ENCODE measurements around the gene DNAJC16. TPM values are rescaled to one million over a fixed set of nuclear protein-coding genes. Genes with fewer than 3 reads are reported as not detected.

Gene DNAJC16
- total RNA-seq, 1 experiment from 2014 or later, result 8.3 TPM

DNA sequence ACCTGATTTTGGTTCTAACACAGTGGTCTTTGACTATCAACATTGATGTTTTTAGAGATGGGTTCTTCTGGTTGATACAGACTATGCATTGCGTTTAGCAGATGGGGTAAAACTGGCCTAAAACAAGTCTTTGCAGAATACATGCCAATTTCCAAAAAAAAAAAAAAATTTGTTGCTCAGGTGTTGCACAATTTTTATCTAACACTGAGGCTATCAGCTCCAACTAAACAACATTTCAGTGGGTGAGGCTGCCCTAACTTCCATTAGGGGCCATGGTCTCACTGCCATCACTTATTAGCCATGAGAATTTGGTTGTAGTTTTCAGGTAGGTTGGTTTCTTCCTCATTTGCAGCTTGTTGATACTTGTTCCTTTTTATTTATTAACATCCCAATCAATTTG is 44.2 kb downstream of the DNAJC16 start:
- no peak for DNase-seq (ENCODE audit: low read depth in 1 of 2, low spot score in 2 of 2)
- no peaks in the 10 kb centered on the region for H3K9me3 ChIP-seq (replicated peaks)
- H3K4me1 ChIP-seq (replicated peaks), result no peaks in the 10 kb centered on the region
- H3K27ac ChIP-seq, result no peak overlapping the region
- peaks cover 31% of the 10 kb centered on the region for H3K36me3 ChIP-seq
- no peaks in the 10 kb centered on the region for H3K27me3 ChIP-seq (replicated peaks)
- H3K4me3 ChIP-seq, result no peak overlapping the region

DNA sequence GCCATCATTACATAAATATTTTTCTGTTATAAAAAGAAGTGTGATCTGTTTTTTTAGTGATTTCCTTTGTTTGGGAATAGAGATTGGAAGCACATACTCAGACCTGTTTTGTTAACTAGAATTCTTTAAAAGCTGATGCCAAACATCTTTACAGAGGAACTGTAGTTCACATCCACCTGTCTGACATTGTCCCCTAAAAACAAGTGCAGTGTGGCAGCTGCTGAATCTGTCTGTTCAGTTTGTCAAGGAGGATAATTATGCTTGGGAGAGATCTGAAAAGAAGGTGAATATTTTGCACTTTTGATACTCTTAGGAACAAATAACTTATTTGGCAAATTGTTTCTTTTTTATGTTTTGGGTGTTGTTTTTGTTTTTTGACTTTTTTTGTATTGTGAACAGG is 44.6 kb downstream of the DNAJC16 start:
- H3K27ac ChIP-seq, result no peak overlapping the region
- H3K4me1 ChIP-seq (replicated peaks), result no peaks in the 10 kb centered on the region
- no peak for DNase-seq (ENCODE audit: low read depth in 1 of 2, low spot score in 2 of 2)
- no peaks in the 10 kb centered on the region for H3K9me3 ChIP-seq (replicated peaks)
- H3K27me3 ChIP-seq (replicated peaks), result no peaks in the 10 kb centered on the region
- no peak overlapping the region for H3K4me3 ChIP-seq
- H3K36me3 ChIP-seq, result peaks cover 28% of the 10 kb centered on the region

DNA sequence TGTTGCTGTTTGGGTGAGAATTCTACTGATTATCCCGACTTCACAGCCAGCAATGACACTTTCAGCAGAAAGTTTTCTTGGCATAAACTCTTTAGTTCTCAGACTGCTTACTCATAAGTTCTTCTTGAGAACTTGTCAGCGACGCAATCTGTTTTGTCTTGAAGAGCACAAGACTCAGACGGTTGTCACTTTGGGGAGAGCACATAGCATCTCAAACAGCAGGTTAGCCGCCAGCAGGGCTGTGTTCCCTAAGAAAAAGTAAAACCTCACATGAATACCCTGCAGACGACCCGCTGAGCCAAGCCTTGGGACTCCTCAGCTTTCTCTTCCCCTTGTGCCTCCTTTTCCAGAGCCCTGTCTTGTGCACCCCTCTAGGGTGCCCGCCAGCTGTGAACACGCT is 46.8 kb downstream of the DNAJC16 start:
- Histone ChIP-seq H3K27ac (no peak overlapping the region), H3K27me3 (replicated peaks) (no peaks in the 10 kb centered on the region), H3K4me1 (replicated peaks) (no peaks in the 10 kb centered on the region), H3K4me3 (no peak overlapping the region), H3K36me3 (peaks cover 10% of the 10 kb centered on the region), H3K9me3 (replicated peaks) (no peaks in the 10 kb centered on the region)
- no peak for DNase-seq (ENCODE audit: low read depth in 1 of 2, low spot score in 2 of 2)

DNA sequence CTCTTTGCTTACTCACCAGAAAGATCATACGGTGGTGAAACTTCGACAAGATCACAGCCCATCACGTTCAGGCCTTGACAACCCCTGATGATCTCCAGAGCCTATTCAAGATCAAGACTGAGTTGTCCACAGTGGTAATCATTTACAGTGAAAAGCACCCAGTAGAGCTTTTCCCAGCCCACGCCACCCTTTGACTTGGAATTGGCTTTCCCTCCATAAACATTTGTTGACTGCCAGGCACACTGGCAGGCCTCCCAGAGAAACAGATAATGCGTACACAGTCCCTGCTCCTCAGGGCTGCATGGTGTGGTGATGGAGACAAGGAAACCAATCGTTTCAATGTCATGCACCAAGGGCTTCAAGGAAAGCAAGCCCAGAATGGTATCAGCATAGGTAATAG is 48.1 kb downstream of the DNAJC16 start:
- Histone ChIP-seq H3K4me1 (replicated peaks) (no peaks in the 10 kb centered on the region), H3K27ac (no peak overlapping the region), H3K9me3 (replicated peaks) (no peaks in the 10 kb centered on the region; the same call in 1 of the 2 replicates), H3K4me3 (no peak overlapping the region), H3K27me3 (replicated peaks) (no peaks in the 10 kb centered on the region), H3K36me3 (peaks cover 10% of the 10 kb centered on the region)
- DNase-seq (ENCODE audit: low read depth in 1 of 2, low spot score in 2 of 2), result no peak

DNA sequence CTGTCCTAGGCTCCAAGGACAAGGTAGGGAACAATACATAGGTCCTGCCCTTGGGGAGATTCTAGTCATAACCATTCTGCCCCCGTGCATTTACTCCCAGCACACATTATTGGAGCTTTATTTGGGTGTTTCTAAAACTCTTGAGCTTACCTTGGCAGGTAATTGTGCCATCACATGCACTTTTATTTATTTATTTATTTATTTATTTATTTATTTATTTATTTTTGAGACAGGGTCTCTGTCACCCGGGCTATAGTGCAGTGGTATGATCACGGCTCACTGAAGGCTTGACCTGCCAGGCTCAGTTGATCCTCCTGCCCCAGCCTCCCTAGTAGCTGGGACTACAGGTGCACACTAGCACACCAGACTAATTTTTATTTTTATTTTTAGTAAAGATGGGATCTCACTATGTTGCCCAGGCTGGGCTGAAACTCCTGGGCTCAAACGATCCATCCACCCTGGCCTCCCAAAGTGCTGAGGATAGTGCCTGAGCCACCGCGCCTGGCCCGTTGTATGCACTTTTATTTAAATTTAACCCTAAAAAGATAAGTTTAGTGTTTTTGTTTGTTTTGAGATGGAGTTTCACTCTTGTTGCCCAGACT is 49.0 kb downstream of the DNAJC16 start:
- Histone ChIP-seq H3K27me3 (replicated peaks) (no peaks in the 10 kb centered on the region), H3K4me3 (no peak overlapping the region), H3K27ac (no peak overlapping the region), H3K4me1 (replicated peaks) (no peaks in the 10 kb centered on the region), H3K9me3 (replicated peaks) (no peaks in the 10 kb centered on the region; the same call in 1 of the 2 replicates), H3K36me3 (peaks cover 10% of the 10 kb centered on the region)
- no peak for DNase-seq (ENCODE audit: low read depth in 1 of 2, low spot score in 2 of 2)

DNA sequence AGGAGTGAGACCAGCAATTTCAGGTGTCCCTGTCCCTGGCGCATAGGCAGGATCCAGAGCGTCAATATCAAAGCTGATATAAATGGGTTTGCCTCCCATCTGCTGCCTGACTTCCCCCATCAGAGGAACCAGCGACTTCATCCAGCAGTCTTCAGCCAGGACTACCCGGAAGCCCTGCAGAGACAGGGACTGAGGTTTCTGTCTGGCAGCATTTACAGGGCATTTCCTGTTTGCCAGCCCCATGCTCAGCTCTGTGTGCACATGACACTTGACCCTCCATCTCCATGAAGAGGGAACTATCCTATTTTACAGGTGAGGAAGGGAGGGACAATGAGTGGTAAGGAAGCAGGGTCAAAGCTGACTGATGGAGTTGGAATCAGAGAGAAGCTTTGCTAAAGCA is 51.0 kb downstream of the DNAJC16 start:
- Histone ChIP-seq H3K4me3 (no peak overlapping the region), H3K27me3 (replicated peaks) (no peaks in the 10 kb centered on the region), H3K27ac (no peak overlapping the region), H3K9me3 (replicated peaks) (no peaks in the 10 kb centered on the region; the same call in 1 of the 2 replicates), H3K4me1 (replicated peaks) (no peaks in the 10 kb centered on the region), H3K36me3 (no peaks in the 10 kb centered on the region)
- no peak for DNase-seq (ENCODE audit: low read depth in 1 of 2, low spot score in 2 of 2)

DNA sequence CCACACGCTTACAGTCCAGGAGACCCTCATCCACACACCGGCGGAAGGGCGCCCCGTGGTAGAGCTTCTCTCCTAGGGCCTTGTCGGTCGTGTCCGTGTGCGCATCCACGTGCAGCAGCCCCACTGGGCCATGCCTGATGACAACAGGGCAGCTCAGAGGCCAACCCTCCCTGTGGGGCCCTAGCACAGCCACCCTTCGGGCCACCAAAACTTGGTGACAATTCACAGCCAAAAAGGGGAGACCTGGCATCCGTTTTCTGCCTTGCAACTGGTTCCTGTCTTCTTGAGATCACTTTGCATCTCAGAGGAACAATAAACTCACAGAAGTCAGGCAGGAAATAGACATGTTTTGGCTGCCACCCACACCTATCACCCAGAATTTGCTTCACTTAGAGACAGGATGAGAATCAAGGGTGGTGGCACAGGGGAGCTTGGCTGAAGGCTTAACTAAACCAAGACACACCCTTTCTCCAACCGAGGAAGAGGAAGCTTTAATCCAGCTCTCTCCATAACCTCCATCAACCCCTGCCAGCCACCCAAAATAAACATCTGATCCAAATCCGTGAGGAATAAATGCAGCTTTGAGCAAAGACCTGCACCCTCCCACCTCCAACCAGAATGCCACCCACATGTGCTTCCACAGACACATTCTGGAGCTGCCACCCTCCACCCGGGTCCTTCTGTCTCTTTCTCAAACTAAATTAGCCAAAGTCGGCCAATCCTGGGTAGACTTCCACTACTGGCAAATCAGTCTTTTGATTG is 52.5 kb downstream of the DNAJC16 start:
- DNase-seq (ENCODE audit: low read depth in 1 of 2, low spot score in 2 of 2), result no peak
- H3K27me3 ChIP-seq (replicated peaks), result no peaks in the 10 kb centered on the region
- no peaks in the 10 kb centered on the region for H3K36me3 ChIP-seq
- no peaks in the 10 kb centered on the region; the same call in 1 of the 2 replicates for H3K9me3 ChIP-seq (replicated peaks)
- no peak overlapping the region for H3K27ac ChIP-seq
- no peaks in the 10 kb centered on the region for H3K4me1 ChIP-seq (replicated peaks)
- no peak overlapping the region for H3K4me3 ChIP-seq

DNA sequence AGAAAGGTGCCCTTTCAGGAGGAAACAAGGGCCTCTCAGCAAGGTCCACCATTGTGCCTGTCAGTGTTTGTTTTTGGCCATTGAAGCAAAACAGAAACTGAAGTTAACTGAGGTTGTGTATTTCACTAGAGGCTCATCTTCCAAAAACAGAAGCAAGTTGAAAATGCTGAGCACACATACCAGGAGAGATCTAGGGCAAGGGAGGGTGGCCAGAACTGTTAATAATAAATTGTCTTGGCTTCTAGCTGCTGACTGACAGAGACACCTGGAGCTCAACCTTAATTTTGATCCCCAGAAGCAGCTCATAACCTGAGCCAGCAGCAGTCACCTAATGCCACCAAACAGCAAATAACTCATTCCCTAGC is 53.0 kb downstream of the DNAJC16 start:
- H3K9me3 ChIP-seq (replicated peaks), result no peaks in the 10 kb centered on the region; the same call in 1 of the 2 replicates
- H3K27ac ChIP-seq, result no peak overlapping the region
- DNase-seq (ENCODE audit: low read depth in 1 of 2, low spot score in 2 of 2), result no peak
- H3K27me3 ChIP-seq (replicated peaks), result no peaks in the 10 kb centered on the region
- no peaks in the 10 kb centered on the region for H3K36me3 ChIP-seq
- no peak overlapping the region for H3K4me3 ChIP-seq
- peaks cover 5% of the 10 kb centered on the region for H3K4me1 ChIP-seq (replicated peaks)

DNA sequence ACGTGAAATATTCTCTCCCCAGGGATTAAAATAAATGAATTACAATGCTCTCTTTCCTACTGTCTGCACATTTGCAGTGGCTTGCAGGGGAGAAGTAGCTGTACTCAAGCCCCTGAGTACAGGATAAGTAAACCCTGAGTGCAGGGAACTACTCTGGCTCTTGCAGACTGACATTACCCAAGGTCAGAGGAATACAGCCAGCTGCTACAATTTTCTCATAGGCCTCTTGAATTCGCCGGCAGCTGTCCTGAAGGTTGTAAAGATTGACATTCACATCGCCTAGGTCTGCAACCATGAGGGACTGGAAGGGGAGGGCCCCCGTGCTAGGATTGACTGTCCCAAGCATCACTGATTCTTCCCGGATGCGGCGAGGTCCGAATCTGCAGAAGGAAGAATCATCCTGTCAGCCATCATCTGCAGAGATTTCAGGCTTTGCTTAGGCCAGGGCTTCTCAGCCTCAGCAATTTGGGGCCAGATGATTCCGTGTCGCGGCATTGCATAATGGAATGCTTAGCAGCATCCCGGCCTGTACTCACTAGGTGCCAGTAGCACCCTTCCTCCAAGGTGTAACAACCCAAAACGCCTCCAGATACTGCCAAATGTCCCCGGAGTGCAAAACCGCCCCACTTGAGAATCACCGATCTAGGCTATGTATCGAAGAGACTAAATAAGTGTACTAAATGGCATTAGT is 56.5 kb downstream of the DNAJC16 start:
- H3K9me3 ChIP-seq (replicated peaks), result no peaks in the 10 kb centered on the region; the same call in 1 of the 2 replicates
- H3K36me3 ChIP-seq, result no peaks in the 10 kb centered on the region
- no peaks in the 10 kb centered on the region for H3K27me3 ChIP-seq (replicated peaks)
- no peak for DNase-seq (ENCODE audit: low read depth in 1 of 2, low spot score in 2 of 2)
- no peak overlapping the region for H3K4me3 ChIP-seq
- H3K27ac ChIP-seq, result no peak overlapping the region
- H3K4me1 ChIP-seq (replicated peaks), result peaks cover 10% of the 10 kb centered on the region

DNA sequence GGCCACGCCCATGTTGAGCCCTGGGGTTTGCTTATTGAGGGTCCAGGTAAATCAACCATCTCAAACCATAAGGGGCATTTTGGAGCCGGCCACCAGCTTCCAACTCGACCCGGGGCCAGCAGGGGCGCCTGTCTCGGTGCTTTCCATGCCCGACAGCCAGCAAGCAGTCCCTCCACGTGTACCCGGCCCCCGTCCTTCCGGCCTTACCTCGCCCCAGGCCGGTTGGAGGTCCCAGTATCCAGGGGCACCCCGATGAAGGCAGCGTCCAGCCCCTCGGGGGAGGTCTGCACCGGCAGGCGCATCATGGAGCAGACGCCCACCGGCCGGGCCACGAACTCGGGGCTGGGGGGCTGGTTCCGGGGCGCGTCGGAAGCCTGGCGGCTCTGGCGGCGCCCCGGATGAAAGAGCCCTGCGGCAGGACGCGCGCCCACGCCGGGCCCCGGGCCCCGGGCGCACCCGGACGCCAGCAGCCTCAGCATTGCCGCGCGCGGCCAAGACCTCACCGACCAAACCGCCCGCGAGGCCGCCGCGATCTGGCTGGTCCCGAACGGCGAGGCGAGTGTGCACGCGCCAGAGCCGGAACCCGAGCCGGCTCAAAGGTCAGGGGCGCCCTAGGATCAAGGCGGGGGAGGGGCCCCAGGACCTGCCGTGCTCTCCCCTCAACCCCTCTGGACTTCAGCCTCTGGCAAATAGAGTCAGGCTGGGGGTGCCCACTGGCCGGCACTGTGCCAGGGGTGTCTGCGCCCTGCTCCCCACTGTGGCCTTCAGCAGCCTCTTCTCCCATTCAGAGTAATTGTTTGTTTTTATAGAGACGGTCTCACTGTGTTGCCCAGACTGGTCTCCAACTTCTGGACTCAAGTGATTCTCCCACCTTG is 58.1 kb downstream of the DNAJC16 start, which contains the start of gene AGMAT:
AGMAT (minus strand) TSS at position 563 of the 875 bp plus-strand sequence; CDS start at position 479, 84 bp downstream.
- H3K27ac ChIP-seq, result no peak within 1 kb of the TSS
- peak within 1 kb of the TSS; percentile 46 for H3K4me3 ChIP-seq
- H3K9me3 ChIP-seq (replicated peaks), result no peaks in the 10 kb centered on the region; the same call in 1 of the 2 replicates
- H3K27me3 ChIP-seq (replicated peaks), result no peaks in the 10 kb centered on the region
- H3K36me3 ChIP-seq, result no peaks in the 10 kb centered on the region
- H3K4me1 ChIP-seq (replicated peaks), result peaks cover 10% of the 10 kb centered on the region
- peak; percentile 54 to 73 for DNase-seq (ENCODE audit: low read depth in 1 of 2, low spot score in 2 of 2)

DNA sequence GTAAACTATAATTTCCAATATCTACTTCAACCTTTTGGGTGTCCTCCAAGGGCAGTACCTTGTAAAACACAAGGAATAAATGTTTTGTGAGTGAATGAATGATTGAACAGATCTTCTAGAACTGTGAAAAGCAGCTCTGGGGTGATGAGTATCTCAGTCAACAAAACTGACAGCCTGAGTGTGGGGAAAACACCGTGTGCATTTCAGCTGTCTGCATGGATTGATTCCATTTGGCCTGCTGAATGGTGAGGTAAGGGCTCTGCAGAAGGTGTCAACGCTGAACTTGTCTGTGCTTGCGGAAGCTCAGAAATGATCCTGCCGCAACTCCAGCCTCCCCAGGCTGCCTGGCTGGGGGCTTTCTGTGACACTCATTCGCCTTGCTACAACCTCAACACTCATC is 65.6 kb downstream of the DNAJC16 start:
- Histone ChIP-seq H3K4me3 (no peak overlapping the region), H3K4me1 (replicated peaks) (no peaks in the 10 kb centered on the region), H3K27ac (no peak overlapping the region), H3K9me3 (replicated peaks) (no peaks in the 10 kb centered on the region), H3K36me3 (no peaks in the 10 kb centered on the region), H3K27me3 (replicated peaks) (no peaks in the 10 kb centered on the region)
- no peak for DNase-seq (ENCODE audit: low read depth in 1 of 2, low spot score in 2 of 2)

DNA sequence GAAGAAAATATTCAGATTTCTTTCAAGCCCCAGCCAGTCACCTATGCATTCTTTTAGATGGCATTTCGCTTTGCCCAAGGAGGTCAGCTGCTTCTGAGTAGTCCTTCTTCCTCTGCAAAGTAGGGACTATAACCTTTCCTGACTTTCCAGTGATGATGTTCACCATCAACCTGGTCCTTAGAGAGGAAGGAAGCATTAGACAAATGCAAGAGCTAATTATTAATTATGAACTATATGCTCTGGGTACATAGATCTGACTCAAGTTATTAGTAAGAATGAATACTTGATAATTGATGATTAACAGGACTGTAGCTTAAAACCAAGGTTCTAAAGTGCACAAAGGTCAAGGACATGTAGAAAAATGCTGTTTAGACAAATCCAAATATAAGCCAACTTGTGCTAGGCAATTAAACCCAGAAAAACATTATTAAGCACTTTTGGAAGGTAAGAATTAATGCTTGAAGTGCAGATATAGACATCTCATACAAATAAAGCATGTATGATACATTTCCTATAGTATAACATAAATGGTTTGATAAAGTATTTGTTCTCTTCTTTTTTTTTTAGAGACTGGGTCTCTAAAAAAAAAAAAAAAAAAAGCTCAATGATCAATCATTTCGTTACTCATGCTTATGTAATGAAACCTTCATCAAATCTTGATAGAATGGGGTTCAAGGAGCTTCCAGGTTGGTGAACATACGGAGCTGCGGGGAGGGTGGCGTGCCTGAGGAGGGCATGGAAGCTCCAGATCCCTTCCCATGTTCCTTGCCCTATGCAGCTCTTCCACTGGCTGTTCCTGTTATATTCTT is 69.4 kb downstream of the DNAJC16 start:
- Histone ChIP-seq H3K9me3 (replicated peaks) (no peaks in the 10 kb centered on the region), H3K27me3 (replicated peaks) (0 out of 2 replicates have a peak, but pooled peaks cover 3% of the 10 kb centered on the region), H3K4me1 (replicated peaks) (no peaks in the 10 kb centered on the region), H3K36me3 (no peaks in the 10 kb centered on the region), H3K27ac (no peak overlapping the region), H3K4me3 (no peak overlapping the region)
- no peak for DNase-seq (ENCODE audit: low read depth in 1 of 2, low spot score in 2 of 2)

DNA sequence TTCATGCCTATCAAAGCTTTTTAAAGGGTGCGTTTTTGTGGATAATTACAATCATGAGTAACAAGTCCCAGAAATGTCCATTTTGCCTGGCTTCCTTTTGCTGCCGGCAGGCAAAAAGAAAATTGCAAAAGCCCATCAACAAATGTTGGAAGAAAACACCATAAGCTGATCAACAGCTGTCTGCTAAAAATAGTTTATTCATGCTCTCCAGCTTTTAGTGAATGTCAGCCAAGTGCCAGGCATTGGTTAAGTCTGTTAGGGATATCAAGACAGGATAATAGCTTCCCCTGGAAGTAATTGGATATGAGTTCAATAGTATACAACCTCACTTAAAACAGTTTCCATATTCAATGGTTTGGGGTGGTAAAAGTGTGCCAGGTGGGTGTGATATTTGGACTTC is 71.8 kb downstream of the DNAJC16 start:
- peaks cover 6% of the 10 kb centered on the region for H3K4me1 ChIP-seq (replicated peaks)
- no peak for DNase-seq (ENCODE audit: low read depth in 1 of 2, low spot score in 2 of 2)

More for the DNA sequence above, 71.8 kb downstream of the DNAJC16 start:
- H3K4me3 ChIP-seq, result no peak overlapping the region
- H3K36me3 ChIP-seq, result no peaks in the 10 kb centered on the region
- H3K9me3 ChIP-seq (replicated peaks), result no peaks in the 10 kb centered on the region; the same call in 1 of the 2 replicates
- 0 out of 2 replicates have a peak, but pooled peaks cover 3% of the 10 kb centered on the region for H3K27me3 ChIP-seq (replicated peaks)
- H3K27ac ChIP-seq, result no peak overlapping the region
